GM18870 (cell line): Measurements from ENCODE around the gene TGFA.
"Not testable (repeated sequence)": the region's sequence is repeated elsewhere in the genome, so short reads cannot be mapped to it uniquely, and the experiment has no call there.

Experiments
- ATAC-seq: cut with Tn5 transposase; IDR thresholded peaks from one replicate; pipeline ENCODE4 v1.9.1; 2021; ENCODE audit warnings: moderate library complexity; ENCODE audit not compliant: unreplicated experiment

TGFA gene

DNA sequence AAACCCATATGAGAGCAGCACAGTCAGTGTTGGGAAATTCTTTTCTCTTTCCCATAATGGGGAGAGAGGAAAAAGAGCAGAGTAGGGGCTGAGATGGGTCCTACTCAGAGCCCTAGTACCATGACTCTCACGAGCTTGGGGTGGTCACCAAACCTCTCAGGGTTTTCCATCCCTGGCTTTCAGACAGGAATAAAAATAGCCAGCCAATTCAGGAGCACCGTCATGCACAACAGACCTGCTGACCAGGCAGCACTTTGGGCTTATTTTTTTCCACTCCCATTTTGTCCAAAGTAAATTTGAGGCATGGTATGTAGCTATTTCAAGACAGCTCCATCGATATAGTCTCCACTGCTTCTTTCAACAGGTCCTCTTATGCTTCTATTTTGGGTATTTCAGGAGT, 86.4 kb downstream of the TGFA start:
- no peak for ATAC-seq

DNA sequence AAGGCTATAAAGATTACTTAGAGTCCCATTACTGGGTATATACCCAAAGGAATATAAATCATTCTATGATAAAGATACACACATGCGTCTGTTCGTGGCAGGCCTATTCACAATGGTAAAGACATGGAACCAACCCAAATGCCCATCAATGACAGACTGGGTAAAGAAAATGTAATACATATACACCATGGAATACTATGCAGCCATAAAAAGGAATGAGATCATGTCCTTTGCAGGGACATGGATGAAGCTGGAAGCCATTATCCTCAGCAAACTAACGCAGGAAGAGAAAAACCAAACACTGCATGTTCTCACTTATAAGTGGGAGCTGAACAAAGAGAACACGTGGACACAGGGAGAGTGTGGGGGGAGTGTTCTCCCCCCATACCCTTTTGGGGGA, 87.0 kb downstream of the TGFA start:
- not testable (repeated sequence) for ATAC-seq

DNA sequence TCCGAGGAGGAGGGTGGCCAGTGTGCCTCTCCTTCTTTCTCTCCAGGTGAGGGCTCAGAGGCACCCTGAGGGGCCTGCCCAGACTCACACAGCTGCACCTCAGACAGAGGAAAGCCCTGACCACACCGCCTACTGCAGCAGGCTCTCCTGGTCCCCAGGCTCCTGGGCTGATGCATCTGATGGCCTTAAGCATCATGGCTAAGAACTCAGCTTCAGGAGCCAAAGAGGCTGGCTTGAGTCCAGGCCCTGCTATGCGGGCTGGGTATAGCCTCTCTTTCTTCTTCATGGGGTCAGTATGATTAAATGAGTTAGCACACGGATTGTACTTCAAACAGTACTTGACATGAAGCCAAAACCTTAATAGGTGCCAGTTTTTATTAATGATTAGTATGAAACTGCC, 89.6 kb downstream of the TGFA start:
- no peak for ATAC-seq

DNA sequence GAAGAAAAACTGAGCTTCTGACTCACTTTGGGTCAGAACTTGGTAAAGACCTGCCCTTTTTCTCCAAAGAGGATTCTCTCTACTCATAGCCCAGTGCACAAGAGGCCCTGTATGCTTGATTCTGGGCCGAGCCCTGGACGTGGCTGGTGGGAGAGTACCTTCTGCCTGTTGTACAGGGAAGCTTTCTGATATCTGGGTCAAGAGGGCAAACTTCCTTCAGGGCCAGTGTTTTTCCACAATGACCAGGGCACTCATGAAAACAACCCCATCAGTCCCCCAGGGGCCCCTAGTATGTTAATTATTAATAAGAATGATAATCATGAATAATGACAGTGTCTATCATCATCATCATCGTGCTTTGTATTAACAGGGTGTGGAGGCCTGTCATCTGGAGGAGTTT, 90.0 kb downstream of the TGFA start:
- ATAC-seq, result no peak

DNA sequence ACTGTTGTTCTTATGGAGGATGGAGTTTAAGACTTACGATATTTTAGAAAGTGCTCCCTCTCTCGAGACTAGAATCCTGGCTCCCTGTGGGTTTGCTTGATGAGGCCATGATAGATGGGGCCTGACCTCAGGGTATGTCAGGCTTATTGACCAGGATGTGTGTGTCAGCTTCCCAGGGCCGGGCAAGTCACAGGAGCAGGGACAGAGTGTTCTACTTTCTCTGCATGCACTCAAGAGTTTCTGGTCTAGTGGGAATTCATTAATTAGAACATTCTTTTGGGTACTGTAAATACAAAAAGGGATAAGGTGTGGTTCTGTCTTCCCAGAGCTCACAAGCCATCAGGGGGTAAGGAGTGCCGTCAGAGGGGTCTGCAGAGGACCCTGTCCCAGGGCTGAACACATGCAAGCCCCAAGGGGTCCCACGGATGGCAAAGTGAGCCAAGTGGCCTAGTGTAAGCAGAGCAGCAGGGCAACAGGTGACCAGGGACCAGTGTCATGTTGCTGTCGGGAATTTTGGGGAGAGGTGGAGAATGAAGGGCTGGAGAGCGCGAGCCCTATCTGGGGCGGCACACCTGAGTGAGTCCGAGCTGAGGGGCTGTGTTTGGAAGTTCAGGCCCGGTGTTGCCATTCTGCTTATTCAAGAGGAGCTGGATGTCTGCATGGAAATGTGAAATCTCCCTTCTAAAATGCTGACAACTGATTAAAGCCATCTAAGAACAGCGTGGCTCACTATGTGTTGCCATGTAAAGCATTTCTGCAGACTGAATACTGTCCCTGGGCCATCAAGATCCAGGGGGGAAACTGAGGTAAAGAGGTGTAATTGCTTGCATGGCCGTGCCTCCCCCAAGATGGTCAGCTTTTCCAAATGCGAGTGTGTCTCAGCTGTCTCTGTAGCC, 91.4 kb downstream of the TGFA start:
- no peak for ATAC-seq

DNA sequence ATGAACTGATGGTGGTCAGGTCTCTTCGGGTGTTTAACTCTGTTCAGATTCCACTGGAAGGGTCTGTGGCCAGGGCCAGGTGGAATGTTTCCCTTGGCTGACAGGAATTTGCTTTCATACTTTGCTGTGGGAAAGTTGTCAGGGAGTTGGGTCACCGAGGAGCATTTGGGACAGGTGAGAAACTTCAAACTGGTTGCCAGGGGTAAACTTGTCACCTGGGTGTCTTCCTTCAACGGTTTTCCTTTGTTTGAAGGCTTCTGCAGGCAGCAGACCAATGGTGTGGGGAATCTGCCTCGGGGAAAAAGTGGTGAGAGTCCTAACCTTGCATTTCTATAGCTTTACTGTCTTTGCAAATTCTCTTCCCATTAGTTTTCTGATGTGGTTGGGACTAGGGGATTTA, 92.2 kb downstream of the TGFA start:
- ATAC-seq, result no peak

DNA sequence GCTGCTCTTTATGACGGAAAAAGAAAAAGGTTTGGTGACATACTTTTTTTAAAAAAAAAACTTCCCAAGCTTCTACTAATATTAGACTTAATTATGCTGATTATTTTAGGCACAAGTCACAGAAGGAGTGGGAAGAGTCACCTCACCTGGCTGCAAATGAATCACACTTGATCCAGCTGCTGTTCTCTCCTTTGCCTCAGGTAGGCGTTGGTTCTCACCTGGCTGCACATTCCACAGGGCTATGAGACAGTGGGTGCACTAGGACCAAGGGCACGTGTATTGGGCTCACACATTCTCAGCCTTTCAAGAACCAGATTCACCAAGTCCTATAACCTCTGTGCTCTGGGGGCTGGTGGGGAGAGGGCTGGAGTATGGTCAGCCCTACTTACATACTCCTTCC, 93.3 kb downstream of the TGFA start:
- ATAC-seq, result no peak

DNA sequence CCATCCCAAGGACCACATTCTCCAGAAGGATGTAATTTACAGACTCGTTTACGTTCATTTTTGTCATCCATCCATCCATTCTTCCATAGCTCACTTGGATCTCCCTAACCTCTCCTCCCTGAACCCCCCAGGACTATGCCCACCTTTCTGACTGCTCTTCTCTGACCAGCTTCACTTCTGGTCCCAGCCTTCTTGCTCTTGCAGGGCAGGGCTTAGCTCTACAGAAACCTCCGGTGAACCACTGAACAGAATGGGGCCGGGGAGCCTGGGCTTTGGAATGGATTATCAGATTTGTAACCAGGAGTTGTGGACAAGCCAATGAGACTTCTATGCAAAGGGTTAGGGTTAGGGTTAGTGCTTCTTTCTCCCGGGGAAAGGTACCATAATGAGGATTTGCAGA, 95.0 kb downstream of the TGFA start:
- no peak for ATAC-seq

DNA sequence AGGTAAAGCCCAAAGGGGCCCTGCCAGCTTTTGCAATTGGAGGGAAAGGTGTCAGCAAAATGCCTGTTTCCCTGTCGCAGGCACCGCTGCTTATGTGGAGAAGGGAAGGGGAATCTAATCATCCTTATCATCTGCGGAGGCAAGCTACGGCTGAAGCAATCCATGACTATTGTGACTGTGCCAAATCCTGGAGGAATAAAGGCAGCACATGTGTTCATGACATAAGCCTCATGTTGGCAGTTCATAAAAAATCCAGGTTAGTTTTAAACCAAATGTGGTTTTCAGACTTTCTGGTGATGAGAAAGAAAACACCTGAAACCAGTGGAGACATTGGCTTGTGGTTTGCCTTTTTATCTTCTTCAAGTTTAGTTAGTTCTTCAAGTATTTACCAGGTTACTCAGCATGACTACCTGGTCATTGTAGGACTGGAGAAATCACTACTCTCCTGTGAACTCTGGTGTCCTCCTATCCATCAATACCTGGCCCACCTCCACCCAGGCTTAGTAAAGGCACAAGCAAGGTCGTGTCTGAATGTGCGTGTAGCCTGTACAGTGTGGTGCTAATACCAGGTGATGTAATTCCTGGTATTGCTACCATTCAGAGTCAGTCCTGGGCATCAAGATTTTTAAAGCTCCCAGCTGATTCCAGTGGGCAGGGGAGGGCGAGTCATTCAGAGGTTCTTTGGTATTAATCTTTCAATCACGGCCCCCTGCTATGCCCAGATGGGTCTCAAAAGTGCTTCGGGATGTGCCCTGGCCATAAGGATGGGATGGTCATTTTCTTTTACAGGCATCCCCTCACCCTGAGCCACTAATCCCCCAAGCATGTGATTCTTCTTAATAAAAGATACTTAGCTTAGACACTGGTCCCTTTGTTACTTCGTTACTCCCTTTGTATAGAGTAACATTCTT, 96.8 kb downstream of the TGFA start:
- no peak for ATAC-seq

DNA sequence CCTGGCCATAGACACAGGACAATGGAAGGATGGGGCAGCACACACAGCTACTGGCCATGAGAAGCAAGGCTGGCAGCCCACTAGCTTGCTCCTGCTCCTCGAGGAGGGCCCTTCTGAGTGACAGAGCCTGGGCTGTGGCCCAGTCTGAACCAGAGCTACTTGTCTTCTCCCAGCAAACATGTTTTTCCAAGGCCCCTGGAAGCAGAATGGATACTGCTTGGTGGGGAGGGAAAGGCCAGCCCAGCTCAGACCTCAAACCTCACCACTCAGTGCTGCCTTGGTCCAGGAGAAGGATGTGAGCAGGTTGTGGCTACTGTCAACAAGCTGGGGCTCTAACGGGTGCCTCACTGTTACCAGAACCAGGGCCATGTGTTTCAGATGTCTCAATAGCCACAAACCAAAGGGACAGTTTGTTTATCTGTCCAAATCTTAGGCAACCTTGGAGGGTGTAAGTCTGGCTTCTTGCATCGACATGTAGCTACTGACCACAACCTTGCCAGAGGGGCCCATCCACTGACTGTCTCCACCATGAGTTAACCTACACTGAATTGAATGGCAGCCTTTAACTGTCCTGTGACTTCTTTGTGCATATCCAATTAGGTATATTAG, 98.6 kb downstream of the TGFA start:
- no peak for ATAC-seq

DNA sequence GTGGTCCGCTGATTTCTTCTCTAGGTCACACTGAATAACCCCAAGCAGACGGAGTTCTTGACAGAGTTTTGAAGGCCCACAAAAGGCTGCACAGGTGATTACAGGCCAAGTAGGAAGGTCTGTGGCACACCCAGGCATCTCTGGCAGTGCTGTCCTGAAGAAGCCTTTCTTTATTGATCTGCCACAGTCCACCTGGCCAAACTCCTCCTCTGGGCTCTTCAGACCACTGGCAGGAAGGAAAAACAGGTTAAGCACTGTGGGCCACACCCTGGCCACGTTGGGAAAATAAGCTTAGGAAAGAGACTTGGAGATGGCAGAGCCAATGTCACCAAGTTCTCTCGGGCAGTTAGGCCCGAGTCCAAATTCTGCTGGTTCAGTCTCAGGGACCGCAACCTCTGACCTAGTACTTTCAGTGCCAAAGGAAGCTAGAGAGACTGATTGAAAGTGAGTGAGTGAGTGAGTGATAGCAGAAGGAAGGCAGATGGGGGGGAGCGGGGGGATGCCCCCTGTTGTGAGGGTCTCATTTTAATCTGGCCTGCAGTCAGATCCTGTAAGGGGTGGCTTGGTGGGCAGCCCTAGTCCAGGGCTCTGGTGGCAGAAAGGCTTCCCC, 102.9 kb downstream of the TGFA start:
- no peak for ATAC-seq

DNA sequence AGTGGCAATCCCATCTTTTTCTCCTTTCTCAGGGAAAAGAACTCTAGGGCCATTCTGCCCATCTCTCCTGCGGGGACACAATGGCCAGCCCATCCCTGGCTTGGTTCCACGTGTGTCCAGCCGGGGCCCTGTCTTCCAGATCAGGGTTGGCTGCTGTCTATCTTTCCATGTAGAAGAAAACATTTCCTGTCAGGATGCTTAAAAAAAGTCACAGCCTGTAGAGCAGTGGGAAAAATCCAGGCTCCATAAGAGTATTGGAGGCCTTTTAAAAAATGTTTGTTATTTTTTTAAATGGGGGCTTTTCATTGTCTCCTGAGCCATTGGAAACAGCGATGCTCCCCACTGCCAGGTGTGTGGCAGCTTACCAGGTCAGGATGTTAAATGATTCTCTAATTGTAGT, 105.6 kb downstream of the TGFA start:
- ATAC-seq, result no peak

DNA sequence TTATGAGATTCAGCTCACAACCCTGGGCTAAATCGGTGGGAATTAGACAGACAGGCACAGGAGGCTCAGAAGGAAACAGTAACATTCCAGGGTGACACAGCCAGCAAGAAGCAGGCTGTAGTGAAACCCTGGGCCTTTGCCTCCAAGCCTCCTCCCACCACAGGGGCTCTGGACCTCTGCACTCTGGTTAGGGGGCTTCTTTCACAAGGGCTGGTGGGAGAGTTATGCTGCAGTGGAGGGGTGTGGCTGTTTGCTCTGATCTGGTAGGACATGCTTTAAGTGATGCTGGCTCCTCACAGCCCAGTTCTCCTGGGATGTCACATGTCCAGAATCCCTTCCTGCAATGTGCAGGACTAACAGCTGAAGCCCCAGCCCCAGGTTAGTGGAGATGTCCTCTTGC, 109.9 kb downstream of the TGFA start:
- ATAC-seq, result no peak

DNA sequence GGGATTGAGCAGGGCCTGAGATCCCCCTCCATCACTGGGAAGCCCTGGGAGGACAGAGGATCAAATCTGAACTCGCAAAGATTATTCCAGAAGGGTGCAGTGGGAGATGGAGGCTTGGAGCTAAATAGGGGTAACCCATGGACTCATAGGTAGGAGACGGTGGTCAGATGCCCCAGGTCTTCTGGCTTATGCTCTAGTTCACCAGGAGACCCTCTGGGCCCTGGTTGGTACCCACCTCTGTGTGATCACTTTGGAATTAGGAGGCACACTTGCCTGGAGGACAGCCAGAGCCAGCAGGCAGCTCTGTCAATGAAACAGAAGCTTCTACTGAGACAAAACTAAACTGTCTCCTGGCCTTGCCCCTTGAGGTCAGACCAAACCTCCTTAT, 110.6 kb downstream of the TGFA start:
- ATAC-seq, result no peak

DNA sequence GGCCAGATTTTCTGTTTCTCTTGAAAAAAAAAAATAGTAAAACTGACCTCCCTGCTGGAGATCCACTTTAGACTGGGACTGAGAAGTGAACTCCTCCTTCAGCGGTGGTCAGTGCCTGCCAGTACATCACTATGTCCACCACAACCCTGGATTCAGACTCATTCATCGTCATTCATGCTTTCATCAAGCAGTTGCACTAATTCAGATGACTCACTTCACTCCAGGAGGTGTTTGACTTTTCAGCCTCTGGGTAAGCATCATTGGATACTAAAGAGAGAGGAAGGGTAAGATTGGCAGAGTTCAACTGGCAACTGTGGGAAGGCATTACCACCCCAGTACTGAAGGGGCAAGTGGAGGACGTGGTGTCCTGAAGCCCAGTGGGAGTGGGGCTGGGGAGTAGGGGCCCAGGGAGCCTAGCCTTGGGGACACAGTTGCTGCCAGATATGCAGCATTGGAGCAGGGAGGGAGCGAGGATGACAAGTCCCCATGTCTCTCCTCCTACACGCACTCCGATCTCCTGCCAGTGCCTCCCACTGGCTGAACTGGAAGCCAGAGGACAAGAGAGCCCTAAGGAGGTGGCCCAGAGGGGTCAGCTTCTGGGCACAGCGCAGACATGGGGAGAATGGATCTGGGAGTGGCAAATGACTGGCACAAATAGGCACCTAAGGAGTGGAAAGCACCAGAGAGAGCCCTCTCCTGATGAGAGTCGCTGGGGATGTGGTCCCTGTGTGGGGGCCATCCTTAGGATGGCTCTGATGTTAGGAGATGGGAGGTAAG, 111.1 kb downstream of the TGFA start:
- ATAC-seq, result no peak

DNA sequence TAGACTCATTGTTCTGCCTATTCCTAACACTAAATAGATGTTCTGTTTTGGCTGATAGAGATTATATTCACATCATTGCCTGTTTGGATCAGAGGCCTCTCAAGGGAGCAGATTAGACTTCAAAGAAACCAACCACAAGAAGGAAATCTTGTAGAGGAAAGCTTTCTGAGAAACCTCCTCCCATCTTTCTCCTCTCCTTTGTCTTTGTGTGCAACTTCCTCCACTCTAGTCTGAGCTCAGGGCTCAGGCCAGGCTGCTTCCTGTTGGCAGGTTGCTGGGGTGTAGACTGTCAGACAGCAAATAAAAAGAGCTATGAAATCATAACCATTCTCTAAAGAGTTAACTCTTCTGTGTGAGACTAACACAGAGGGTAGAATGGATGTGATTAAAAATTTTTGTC, 113.0 kb downstream of the TGFA start:
- no peak for ATAC-seq

DNA sequence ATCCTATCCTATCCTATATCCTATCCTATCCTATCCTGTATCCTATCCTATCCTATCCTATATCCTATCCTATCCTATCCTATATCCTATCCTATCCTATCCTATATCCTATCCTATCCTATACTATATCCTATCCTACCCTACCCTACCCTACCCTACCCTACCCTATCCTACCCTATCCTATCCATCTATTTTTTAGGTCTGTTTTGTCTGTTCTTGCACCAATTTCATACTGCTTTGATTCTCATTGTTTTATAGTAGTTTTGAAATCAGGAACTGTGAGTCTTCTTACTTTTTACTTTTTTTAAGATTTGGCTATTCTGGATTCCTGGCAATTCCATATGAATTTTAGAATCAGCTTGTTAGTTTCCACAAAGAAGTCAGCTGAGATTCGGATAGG, 118.5 kb downstream of the TGFA start:
- no peak for ATAC-seq

DNA sequence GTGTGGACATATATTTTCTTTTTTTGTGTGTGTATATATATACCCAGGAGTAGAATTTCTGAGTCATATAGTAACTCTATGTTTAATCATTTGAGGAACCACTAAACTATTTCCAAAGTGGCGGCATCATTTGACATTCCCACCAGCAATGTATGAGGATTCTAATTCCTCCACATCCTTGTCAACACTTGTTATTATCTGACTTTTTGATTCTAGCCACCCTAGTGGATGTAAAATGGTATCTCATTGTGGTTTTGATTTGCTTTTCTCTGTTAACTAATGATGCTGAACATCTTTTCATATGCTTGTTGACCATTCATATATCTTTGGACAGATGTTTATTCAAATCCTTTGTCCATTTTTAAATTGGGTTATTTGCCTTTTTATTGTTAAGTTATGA, 120.3 kb downstream of the TGFA start:
- ATAC-seq, result no peak

DNA sequence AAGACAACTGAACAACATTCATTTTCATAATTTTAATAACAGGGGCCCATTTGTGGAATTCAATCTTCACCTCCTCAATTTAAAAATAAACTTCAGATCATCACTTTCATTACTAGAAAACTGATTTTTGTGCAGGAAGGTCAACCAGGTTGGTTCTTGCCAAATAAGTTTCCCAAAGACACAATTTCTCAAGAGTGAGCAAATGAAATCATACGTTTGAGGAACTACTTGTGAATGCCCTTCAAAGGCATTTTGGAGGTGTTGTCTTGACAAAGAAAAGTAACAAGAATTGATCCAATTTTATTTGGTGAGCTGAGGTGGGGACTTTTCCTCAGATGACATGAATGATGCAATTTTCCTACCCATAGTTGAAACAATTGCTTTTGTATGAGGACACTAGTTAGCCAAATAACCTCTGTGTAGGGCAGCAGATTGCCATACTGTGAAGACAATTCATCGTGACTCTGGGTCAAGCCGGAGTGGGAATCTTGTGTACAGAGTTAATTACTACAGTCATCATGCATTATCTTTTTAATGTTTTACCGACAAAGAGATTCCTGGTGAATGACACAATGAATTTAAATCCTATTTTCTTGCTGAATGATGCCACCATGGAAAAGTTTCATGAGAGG, 121.8 kb downstream of the TGFA start:
- no peak for ATAC-seq

DNA sequence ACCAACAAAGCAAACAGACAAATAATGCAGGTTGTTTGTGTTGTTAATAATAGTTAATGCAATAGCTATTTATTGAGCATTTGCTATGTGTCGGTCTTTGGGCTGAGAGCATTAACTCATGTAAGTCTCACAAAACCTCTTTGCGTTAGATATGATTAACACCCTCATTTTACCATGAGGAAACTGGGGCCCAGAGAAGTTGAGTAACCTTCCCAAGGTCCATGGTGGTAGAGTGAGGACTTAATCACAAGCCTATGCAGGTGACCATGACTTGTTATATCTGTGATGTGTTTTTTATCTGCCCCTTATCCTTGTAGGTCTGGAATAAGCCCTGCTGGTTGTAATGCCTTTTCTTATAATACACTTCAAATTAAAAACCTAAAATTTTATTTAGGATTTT, 127.3 kb downstream of the TGFA start:
- no peak for ATAC-seq
